HepG2 (cell line): ENCODE measurements around the gene HSP90AB1. TPM values are rescaled to one million over a fixed set of nuclear protein-coding genes. Genes with fewer than 3 reads are reported as not detected.

Source experiments
- ATAD3A ChIP-seq: sonication (generic); formaldehyde crosslinking; IDR thresholded peaks from 2 replicates; pipeline ENCODE4 v1.4.0; 2020; ENCODE audit warnings: missing genetic modification reagents
- ATF3 ChIP-seq: sonication (generic); formaldehyde crosslinking; IDR thresholded peaks from 2 replicates; pipeline ENCODE4 v1.4.0; 2020; ENCODE audit warnings: missing genetic modification reagents
- ATF7-NPFF ChIP-seq: sonication (generic); formaldehyde crosslinking; IDR thresholded peaks from 2 replicates; pipeline ENCODE4 v1.8.1; 2023; ENCODE audit warnings: mild to moderate bottlenecking, low read depth, missing genetic modification reagents, moderate library complexity
- CCDC6 ChIP-seq: sonication (generic); formaldehyde crosslinking; IDR thresholded peaks from 2 replicates; pipeline ENCODE4 v1.8.1; 2022; ENCODE audit warnings: mild to moderate bottlenecking, missing genetic modification reagents, moderate library complexity
- CHD2 ChIP-seq: IDR thresholded peaks from 2 replicates; pipeline ENCODE4 v1.6.1; 2011; ENCODE audit warnings: low read depth, low read length, improper control_type of control experiment
- ELF4 ChIP-seq: sonication (generic); formaldehyde crosslinking; IDR thresholded peaks from 2 replicates; pipeline ENCODE4 v1.5.0; 2020; ENCODE audit warnings: missing genetic modification reagents, mild to moderate bottlenecking, moderate library complexity, borderline replicate concordance
- ELK4 ChIP-seq: sonication (generic); formaldehyde crosslinking; IDR thresholded peaks from 2 replicates; pipeline ENCODE4 v1.9.0; 2021; ENCODE audit warnings: missing genetic modification reagents, borderline replicate concordance
- HNRNPLL ChIP-seq: fragments of 200-400 bp; formaldehyde crosslinking; IDR thresholded peaks from 2 replicates; pipeline ENCODE4 v1.6.1; 2017; ENCODE audit warnings: mild to moderate bottlenecking, low read depth, low read length; ENCODE audit not compliant: poor library complexity, severe bottlenecking
- HOMEZ ChIP-seq: IDR thresholded peaks from 2 replicates; pipeline ENCODE4 v1.6.1; 2016; ENCODE audit warnings: low read depth
- KLF12 ChIP-seq: sonication (generic); formaldehyde crosslinking; IDR thresholded peaks from 2 replicates; pipeline ENCODE4 v1.4.0; 2020; ENCODE audit warnings: missing genetic modification reagents, borderline replicate concordance
- KLF15 ChIP-seq: sonication (generic); formaldehyde crosslinking; IDR thresholded peaks from 2 replicates; pipeline ENCODE4 v1.8.1; 2023; ENCODE audit warnings: borderline replicate concordance, mild to moderate bottlenecking, inconsistent platforms, missing genetic modification reagents, mixed read lengths
- MLLT10 ChIP-seq: sonication (generic); formaldehyde crosslinking; IDR thresholded peaks from 2 replicates; pipeline ENCODE4 v1.4.0; 2020; ENCODE audit warnings: missing genetic modification reagents
- MNT ChIP-seq: fragments of 450-650 bp; IDR thresholded peaks from 2 replicates; pipeline ENCODE4 v1.6.1; 2016
- SKIL ChIP-seq: sonication (generic); formaldehyde crosslinking; IDR thresholded peaks from 2 replicates; pipeline ENCODE4 v1.8.0; 2022; ENCODE audit warnings: missing genetic modification reagents, mild to moderate bottlenecking, moderate library complexity, borderline replicate concordance
- YY1 ChIP-seq: IDR thresholded peaks from 2 replicates; pipeline ENCODE4 v1.6.1; 2011; ENCODE audit warnings: low read length, low read depth, moderate library complexity, mild to moderate bottlenecking; ENCODE audit not compliant: insufficient read depth, insufficient replicate concordance
- ZBTB26 ChIP-seq: IDR thresholded peaks from 2 replicates; pipeline ENCODE4 v1.6.1; 2016; ENCODE audit warnings: missing compliant biosample characterization, missing genetic modification reagents, borderline replicate concordance
- ZNF253 ChIP-seq: sonication (generic); formaldehyde crosslinking; IDR thresholded peaks from 2 replicates; pipeline ENCODE4 v1.8.0; 2022; ENCODE audit warnings: mild to moderate bottlenecking, missing genetic modification reagents, borderline replicate concordance
- ZNF446 ChIP-seq: sonication (generic); formaldehyde crosslinking; IDR thresholded peaks from 2 replicates; pipeline ENCODE4 v1.5.0; 2020; ENCODE audit warnings: mild to moderate bottlenecking, missing genetic modification reagents
- ZZZ3 ChIP-seq: sonication (generic); formaldehyde crosslinking; IDR thresholded peaks from 2 replicates; pipeline ENCODE4 v1.4.0; 2020; ENCODE audit warnings: missing genetic modification reagents, mild to moderate bottlenecking, borderline replicate concordance
- polyA plus RNA-seq, 8 experiments: library from polyadenylated mRNA; depleted of rRNA in 3 of 8; stranded (reverse) in 7 of 8; unstranded in 1 of 8; fragments of >200 nt; fragmentation: Illumina TruSeq in 4 of 8; extraction: Trizol in 4 of 8; gene quantifications; 2 replicates each; pipeline versions ENCODE4 v1.2.1 to v1.2.3, GENCODE V29; 2011 to 2016; ENCODE audit warnings: low read depth in 4 of 8, missing spikeins in 1 of 8, mixed read lengths in 1 of 8; ENCODE audit not compliant: insufficient read depth in 1 of 8
- total RNA-seq, 5 experiments: library from RNA; depleted of rRNA; stranded (reverse); fragments of >200 nt; fragmentation: Illumina TruSeq; extraction: Trizol; gene quantifications; 2 replicates each; pipeline ENCODE4 v1.2.3, GENCODE V29; 2016; ENCODE audit warnings: low read depth in 1 of 5

The HSP90AB1 gene
- total and polyA plus RNA-seq, 2 of the 13 experiments (the other 11 are each of a cell fraction or from before 2014, with no cell fraction given): 1,325 to 1,472 TPM

GRCh38 chr6:44264154-44265006 lies 17.5 kb downstream of the HSP90AB1 start (continued):
- no peak; the same call in 1 of the 2 replicates for TF ChIP-seq MNT
- TF ChIP-seq ELF4 (CRISPR knock-in tag): no peak
- TF ChIP-seq ATF7-NPFF (CRISPR knock-in tag): no peak
- TF ChIP-seq KLF15 (CRISPR knock-in tag): no peak
- TF ChIP-seq ZBTB26 (CRISPR knock-in tag): no peak
- TF ChIP-seq KLF12: no peak
- TF ChIP-seq CHD2: no peak
- no peak for TF ChIP-seq SKIL (CRISPR knock-in tag)
- TF ChIP-seq MLLT10 (CRISPR knock-in tag): no peak
- TF ChIP-seq ATAD3A (CRISPR knock-in tag): no peak
- no peak for TF ChIP-seq ATF3 (CRISPR knock-in tag)
- no peak for TF ChIP-seq ZNF446 (CRISPR knock-in tag)
- no peak for TF ChIP-seq CCDC6 (CRISPR knock-in tag)
- TF ChIP-seq HNRNPLL: no peak
- TF ChIP-seq ZNF253 (CRISPR knock-in tag): 0 out of 2 replicates have a peak, but pooled peaks have one; percentile 14
- no peak for TF ChIP-seq ELK4
- TF ChIP-seq YY1: no peak
- TF ChIP-seq HOMEZ (CRISPR knock-in tag): no peak
- TF ChIP-seq ZZZ3: no peak
